ELF-1 (cell line): ENCODE measurements around the gene BCAS4.

Experiments
- DNase-seq: peaks from one replicate; pipeline ENCODE4 v3.0.0-alpha.2; 2016; ENCODE audit warnings: low read depth, low spot score

The BCAS4 gene

DNA sequence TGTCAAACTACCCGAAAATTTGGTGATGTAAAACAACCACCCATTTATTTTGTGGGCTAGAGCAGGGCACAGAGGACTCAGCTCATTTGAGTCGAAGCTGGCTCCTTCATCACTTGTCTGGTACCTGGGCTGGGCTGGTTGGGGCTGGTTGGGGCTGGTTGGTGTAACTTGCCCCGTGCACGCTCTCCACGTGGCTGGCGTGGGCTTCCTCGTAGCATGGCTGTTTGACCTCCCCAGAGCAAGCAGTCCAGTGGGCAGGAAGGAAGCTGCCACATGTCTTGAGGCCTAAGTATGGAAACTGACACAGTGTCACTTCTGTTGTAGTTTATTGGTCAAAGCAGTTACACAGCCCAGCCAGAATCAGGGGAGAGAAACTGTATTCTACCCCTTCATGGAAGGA lies 27.1 kb downstream of the BCAS4 start:
- DNase-seq, result no peak

DNA sequence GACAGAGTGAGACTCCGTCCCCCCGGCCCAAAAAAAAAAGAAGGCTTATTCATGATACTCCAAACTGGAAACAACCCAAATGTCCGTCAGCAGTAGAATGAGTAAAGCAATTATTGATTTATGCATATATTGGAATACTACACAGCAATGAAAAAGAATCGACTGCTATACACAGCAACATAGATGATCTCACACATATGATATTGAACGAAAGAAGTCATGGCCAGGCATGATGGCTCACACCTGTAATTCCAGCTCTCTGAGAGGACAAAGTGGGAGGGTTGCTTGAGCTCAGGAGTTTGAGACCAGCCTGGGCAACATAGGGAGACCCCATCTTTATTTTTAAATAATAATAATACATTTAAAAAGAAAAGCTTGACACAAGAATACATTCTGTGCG lies 28.5 kb downstream of the BCAS4 start:
- DNase-seq, result no peak

DNA sequence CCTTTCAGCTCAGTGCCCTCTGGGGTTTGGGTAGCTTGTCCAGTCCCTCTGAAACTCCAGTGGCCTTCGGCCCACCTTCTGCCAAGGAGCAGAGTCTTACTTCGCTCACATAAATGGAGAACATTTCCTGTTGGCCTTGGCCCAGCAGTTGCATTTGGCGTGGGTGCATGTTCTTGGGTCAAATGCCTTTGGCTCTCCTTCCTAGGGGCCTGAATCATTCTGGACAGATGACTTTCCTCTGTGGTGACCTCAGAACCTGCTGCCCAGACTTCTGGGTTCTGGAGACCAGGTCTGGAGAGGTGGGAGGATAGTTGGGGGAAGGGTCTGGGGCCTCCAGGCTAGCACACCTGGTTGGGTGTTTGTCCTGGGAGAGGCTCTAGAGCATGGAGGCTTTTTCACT lies 29.3 kb downstream of the BCAS4 start:
- DNase-seq, result no peak

DNA sequence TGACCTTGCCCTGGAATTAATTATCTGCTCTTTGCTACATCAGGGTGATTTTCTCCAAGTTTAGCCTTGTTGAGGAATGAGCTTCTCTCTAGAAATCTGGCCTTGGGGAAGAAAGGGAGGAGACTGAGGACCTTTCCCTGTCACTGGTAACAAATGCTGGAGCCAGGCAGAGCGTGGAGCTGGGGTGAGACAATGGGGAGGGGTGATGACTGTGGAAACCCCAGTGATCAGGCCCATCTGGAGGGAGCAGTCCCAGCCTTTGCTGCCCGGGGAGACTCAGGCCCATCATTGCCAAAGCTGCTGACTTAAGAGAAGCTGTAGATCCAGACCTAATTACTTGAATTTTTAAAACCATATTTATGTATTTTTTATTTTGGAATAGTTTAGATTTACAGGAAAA lies 31.3 kb downstream of the BCAS4 start:
- DNase-seq, result no peak

DNA sequence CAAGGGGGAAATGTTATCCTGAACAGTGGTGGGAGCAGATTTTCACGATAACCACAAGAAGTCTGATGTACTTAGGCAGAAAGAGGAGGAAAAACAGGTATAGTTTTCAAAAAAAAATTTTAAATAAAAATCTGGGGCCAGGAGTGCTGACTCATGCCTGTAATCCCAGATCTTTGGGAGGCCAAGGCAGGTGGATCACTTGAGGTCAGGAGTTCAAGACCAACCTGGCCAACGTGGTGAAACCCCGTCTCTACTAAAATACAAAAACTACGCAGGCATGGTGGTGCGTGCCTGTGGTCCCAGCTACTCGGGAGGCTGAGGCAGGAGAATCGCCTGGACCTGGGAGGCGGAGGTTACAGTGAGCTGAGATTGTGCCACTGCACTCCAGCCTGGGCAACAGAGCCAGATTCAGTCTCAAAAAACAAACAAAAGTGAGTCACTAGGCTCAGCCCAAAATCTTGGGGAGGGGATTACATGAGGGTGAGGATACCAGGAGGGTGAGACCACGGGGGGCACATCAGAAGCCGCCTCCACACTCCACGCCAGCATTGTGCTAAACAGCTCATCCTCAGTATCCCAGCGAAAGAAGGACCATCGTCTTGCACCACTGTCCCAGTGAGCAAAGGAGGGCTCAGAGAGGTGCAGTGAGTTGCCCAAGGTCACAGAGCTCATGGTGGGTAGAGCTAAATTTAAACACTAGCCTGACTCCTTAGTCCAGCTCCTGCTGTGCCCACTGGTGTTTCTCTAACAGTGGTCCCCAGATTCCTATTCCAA lies 33.7 kb downstream of the BCAS4 start:
- DNase-seq, result no peak

DNA sequence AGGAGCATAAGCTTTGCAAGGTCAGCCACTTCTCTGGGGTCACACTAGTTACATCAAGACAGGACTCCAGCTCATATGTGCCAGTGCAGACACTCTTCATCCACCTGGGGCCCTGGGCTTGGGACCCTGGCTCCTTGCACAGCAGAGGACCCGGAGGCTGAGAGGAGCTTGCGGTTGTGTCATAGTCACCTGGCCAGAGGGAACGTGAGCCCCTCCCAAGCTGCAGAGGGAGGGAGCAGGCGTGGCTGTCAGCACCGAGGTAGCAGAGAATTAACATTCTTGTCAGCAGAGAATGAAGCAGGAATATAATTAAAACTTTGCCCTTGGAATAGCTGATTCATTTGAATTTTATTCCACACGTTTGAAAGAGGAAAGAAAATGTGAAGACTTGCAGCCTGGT lies 36.8 kb downstream of the BCAS4 start:
- peak; percentile 23 for DNase-seq

DNA sequence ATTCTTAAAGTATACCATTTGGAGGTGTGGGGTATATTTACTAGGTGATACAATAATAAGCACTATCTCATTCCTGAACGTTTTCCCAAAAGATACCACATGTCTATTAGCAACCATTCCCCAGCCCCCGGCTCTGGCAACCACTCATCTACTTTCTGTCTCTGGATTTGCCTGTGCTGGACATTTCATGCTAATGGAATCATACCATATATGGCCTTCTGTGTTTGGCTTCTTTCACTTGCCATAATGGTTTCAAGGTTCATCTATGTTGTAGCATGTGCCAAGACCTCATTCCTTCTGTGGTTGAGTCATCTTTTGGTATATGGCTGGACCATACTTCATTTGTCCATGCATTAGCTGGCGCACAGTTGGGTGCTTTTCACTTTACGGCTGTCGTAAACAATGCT lies 39.7 kb downstream of the BCAS4 start:
- no peak for DNase-seq

DNA sequence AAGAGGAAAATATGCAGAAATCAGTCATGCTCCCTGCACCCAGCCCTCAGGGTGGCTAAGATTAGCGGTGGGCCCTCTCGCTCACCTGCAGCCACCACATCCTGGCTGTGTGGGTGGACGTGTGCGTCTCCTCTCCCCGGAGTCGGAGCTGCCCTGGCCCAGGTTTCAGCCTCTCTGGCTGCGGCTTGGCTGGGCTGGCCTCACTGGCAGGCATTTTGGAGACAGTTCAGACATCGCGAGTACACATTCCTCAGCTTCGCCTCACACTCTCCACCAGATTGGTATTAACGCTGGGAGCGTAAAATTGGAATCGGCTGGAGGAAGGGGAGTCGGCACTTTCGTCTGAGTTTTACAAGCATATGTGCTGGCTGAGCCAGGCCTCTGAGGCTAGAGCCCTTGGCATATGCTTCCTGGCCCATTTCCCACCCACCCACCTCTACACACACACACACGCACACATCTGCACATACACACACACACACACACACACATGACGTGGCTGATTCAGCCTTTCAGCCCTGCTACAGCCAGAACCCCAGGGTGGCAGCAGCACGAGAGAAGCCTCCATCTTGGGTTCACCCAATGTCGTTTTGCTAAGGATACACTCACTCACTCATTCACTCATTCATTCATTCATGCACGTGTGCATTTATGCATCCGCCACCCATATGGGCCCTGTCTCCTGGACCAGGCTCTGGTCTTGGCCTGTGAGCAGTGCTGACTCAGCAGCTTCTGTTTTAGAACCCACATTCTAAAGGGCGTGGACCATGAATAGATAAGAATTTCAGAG lies 42.9 kb downstream of the BCAS4 start:
- peak; percentile 42 for DNase-seq

DNA sequence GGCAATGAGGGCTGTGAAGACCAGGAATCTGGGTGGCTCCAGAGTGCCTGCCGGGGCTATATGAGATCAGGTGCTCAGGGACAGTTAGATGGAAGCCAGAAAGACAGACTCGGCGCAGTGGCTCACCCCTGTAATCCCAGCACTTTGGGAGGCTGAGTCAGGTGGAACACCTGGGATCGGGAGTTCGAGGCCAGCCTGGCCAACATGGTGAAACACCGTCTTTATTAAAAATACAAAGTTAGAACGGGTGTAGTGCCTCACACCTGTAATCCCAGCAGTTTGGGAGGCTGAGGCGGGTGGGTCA lies 43.4 kb downstream of the BCAS4 start:
- DNase-seq, result peak; percentile 23

DNA sequence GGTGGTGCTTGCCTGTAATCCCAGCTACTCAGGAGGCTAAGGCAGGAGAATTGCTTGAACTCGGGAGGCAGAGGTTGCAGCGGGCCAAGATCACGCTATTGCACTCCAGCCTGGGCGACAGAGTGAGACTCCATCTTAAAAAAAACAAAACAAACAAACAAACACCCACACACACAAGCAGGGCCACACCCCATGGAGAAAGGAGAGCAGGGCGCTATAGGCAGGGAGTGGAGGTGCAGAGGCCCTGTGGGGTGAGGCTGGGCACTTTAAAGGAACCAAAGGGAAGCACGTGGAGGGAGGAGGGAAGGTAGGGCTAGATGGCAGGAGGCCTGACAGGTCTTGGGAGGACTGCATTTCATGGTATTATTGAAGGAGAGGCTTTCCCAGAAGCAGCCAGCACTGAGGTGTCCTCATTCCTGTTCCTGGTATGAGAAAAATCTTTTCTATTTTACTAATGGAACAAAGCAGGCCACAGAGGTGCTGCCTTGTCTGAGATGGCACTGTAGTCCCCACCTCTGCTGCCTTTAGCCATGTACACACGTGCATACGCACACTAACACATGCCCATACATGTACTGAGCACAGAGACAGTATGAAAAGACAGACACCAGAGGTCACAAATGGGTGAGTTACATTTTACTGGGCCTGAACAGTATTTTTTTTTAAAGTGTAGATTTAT lies 44.0 kb downstream of the BCAS4 start:
- no peak for DNase-seq

DNA sequence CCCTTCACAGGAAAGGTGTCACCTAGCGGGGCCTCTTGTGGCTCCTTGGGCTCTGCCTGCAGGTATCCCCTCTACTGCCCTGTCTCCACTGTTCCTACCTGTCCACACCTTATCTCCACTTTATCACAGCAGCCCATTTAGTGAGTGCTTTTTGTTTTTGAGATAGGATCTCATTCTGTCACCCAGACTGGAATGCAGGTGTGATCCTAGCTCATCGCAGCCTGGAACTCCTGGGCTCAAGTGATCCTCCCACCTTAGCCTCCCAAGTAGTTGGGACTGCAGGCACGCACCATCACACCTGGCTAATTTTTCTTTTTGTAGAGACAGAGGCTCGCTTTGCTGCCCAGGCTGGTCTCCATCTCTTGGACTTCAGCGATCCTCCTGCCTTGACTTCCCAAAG lies 48.0 kb downstream of the BCAS4 start:
- no peak for DNase-seq

DNA sequence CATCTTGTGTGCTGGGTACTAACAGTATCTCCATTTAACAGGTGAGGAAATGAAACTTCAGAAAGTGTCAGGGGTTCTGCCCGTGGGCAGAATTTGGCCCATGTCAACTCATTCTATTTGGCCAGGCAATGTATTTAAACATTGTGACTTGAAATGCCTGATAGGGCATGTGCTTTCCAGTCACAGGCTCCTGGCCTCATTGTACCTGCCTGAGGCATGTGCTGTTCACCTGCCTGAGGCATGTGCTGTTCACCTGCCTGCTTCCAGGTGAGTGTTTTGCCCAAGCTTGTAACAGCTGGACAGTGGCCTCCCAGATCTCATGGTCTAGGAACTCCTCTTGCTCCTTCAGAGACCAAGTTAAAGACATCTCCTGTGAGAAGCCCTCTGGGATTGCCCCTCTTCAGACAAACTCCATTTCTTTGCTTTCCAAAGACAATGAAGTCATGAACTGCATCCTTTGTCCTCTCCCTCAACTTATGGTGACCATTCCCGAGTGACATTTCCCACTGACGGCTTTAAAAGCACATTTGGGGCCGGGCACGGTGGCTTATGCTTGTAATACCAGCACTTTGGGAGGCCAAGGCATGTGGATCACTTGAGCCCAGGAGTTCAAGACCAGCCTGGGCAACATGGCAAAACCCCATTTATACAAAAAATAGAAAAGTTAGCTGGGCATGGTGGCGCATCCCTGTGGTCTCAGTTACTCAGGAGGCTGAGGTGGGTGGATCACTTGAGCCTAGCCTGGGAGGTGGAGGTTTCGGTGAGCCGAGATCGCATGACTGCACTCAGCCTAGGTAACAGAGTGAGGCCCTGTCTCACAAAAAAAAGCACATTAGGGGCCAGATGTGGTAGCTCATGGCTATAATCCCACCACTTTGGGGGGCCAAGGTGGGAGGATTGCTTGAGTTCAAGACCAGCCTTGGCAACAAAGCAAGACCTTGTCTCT lies 48.7 kb downstream of the BCAS4 start:
- DNase-seq, result no peak

DNA sequence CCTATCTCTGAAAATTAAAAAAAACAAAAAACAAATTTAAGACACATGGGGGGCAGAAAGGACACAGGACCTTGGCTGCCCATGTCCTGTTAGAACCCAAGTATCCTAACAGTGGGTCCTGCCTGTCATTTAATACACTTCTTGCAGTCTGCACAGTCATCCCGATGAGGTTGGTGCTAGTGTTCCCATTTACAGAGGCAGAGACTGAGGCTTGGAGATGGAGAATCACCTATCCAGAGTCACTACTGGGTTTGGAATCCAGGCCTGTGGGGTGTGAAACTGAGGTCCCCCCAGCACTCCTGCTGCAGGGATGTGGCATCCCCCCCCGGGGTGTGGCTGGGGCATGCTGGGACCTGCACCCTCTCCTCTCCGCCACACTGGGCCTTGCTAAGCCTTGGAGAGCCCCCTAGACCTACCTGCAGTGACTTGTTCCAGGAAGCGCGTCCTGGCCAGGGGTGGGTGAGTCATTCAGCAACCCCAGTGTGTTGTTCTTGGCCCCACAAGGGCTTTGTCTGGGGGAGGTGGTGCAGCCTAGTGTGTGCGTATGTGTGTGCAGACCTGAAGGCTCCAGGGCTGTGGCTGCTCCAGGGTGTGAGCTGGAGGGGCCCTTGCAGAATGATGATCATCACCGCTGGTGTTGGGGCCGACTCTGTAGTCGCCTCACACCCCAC lies 49.7 kb downstream of the BCAS4 start:
- no peak for DNase-seq

DNA sequence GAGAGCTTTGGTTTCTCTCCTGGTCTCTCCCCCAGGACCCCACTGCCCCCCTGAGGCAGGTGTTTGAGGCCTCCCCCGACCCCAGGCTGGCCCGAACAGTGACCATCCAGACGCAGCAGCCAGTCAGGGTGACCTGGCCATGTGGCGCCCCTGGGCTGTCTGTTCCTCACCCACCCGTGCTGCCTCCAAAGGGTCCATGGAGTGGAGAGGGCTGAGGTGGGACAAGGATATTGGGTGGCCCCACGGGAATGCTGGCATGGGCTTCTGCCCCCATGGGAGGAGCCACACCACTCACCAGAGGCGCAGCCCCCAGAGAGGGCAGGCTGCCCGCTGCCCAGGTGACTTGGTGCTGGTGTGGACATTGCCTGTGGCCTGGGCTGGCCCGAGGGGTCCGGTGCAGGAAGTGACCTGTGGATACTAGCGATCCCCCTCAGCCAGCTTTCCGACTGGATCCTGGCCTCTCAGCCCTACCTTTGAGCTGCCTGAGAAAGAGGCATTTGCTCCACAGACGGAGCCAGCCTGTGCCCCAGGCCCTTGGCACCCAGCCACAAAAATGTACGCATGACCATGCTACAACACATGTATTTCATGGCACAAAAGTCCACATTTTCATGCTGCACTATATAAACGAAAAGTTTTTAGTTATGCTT lies 50.8 kb downstream of the BCAS4 start:
- DNase-seq, result no peak

DNA sequence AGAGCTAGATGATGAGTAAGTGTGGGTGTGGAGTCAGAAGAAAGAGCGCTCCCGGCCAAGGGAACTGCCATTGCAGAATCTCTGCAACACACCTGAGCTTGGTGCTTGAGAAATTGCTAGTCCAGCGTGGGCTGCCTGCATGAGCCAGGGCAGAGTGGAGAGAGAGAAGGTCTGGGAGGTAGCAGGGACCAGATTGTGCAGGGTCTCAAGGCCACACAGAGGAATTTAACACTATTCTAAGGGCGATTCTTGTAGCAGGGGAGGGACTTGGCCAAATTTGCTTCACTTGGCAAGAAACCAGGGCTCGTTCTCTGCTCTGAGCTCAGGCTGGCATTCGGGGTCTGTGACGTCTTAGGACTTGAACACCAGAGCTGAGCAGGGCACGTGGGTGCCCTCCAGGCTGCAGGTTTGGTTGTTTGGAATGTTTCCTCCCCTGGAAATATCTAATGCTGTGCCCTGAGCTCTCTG lies 53.5 kb downstream of the BCAS4 start:
- DNase-seq, result no peak

DNA sequence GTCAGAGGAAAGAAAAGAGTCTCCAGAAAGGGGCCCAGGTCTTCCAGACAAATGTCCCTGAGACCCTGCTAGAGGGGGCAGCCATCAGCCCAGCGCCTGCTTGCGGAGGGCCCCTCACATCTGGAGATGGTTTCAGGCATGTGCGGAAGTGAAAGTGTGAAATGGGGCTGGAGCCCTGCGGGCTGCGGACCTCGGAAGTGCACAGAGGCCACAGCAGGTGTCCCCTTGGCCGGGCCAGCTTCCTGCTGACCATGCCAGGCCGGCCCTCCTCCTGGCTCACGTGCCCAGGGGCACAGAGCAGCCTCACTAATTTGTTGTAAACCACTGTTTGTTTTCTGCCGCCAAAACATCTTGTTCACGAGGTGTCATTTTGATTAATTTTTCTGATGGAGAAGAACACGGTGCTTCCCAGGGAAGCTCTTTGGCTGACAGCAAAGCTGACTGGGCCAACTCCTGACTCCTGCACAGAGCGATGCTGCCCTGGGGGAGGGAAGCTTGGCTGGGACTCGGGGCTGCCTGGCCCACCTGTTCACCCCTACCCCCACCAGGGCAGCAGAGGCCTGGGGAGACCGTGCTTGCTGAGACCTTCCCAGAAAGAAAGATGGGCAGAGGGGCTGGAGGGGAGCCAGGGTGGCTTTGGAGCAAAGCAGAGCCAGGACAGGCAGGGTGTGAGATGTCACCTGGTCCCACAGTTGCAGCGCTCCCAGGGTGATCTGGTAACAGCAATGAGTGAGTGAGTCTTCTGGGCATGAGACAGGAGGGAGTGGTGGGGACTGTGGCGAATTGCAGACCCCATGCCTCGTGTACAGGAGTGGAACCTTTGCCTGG lies 54.2 kb downstream of the BCAS4 start:
- peak; percentile 51 for DNase-seq

DNA sequence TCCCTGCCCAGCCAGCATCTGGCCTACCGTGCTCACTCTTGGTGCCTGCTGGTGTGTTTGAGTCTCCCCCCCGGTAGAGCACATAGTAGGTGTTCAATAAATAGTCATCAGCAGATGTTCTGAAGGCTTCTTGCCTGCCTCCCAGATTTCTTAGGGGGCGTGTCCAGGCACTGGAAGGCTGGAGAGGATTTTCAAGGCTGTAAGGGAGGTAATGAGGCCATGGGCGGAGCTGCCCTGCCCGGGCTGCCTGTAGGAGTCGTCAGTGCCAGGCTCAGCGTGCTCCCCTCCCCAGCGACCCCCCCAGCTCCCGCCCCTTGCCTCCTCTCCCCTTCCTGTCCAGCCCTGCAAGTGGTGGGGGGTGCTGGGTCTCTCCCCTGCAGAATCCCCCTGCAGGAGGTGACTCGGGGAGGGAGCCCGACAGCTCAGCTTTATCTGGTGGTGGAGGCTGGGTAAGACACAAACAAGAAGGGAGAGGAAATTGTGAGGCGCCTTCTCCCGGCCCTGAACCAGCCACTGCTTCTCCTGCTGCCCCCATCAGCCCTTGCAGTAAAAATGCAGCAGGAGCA lies 55.9 kb downstream of the BCAS4 start:
- peak; percentile 41 for DNase-seq

DNA sequence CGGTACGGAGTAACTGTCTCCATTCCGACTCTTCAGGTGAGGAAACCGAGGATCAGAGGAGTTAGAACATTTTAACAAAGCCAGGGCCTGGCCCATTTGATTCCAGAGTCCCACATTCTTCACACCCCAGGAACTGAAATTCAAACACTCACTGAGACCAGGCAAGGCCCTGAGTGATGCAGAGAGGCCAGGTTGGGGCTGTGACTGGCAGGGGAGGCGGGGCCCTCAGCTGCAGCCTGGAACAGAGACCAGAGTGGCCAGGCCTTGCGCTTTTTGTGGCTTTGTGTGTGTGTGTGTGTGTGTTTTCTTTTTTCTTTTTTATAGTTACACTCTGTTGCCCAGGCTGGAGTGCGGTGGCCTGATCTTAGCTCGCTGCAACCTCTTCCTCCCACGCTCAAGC lies 57.2 kb downstream of the BCAS4 start:
- DNase-seq, result peak; percentile 37
